ENCODE results near the gene FAM171A1.
"Not testable (repeated sequence)": the region's sequence is repeated elsewhere in the genome, so short reads cannot be mapped to it uniquely, and the experiment has no call there.

The FAM171A1 gene

DNA sequence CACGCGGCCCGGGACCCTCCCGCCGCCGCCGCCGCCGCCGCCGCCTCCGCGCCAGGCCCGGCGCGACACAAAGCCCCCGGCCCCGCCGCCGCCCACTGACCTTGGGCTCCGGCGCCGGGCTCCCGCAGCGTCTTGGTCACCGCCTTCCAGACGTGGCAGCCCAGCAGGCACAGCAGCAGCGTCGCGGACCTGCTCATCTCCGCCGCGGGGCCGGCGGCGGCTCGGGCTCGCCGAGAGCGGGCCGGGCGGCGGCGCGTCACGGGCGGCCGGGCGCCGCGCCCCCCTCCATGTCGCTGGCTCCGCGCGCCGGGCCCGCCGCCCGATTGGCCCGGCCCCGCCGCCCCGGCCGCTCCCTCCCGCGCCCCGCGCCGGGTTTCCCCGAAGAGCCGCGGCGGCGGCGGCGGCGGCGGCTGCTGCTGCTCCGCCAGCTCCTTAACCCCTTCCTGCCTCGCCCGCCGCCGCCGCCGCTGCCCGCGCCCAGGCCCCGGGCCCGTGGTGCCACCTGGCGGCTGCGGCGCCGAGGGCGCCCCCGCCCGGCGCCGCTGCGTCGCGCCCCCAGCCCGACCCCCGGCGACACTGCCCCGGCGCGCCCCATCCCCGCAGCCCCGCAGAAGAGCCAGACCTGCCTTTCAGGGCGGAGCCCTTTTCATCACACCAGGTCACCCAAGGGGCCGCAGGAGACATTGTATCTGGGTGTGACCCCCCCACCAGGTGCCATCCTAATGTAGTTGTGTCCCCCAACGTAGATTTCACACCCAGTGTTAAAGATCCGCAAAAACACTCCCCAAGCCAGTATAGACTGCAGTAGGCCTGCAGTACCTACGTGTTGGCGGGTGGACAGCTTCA is at the start of gene FAM171A1:
TSS of gene FAM171A1 (minus strand) at position 434 of the 846 bp plus-strand sequence. CDS start at position 197, 237 bp downstream.
- DNase-seq (ENCODE audit: low read depth in 4 of 4, low spot score in 1 of 4) = peak in 3 of 4 experiments; percentile 33 to 51 (median 35)

- no peak for DNase-seq (ENCODE audit: low read depth in 4 of 4, low spot score in 1 of 4)
Observed at GRCh38 chr10:15420858-15421257, 49.8 kb upstream of the FAM171A1 start.

- DNase-seq (ENCODE audit: low read depth in 4 of 4, low spot score in 1 of 4) = peak in 3 of 4 experiments; percentile 4 to 21 (median 7)
Observed at GRCh38 chr10:15419279-15419874, 48.3 kb upstream of the FAM171A1 start.

GRCh38 chr10:15416034-15416433 is 44.9 kb upstream of the FAM171A1 start:
- DNase-seq (ENCODE audit: low read depth in 4 of 4, low spot score in 1 of 4) = no peak

- no peak for DNase-seq (ENCODE audit: low read depth in 4 of 4, low spot score in 1 of 4)
Observed at GRCh38 chr10:15411010-15411409, 39.9 kb upstream of the FAM171A1 start.

DNA sequence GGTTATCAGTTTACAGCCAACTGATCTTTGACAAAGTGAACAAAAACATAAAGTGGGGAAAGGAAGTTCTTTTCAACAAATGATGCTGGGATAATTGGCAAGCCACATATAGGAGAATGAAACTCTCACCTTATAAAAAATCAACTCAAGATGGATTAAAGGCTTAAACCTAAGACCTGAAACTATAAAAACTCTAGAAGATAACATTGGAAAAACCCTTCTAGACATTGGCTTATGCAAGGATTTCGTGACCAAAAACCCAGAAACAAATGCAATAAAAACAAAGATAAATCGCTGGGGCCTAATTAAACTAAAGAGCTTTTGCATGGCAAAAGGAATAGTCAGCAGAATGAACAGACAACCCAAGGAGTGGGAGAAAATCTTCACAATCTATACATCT is 38.3 kb upstream of the FAM171A1 start:
- DNase-seq (ENCODE audit: low read depth in 4 of 4, low spot score in 1 of 4) = not testable (repeated sequence)

DNA sequence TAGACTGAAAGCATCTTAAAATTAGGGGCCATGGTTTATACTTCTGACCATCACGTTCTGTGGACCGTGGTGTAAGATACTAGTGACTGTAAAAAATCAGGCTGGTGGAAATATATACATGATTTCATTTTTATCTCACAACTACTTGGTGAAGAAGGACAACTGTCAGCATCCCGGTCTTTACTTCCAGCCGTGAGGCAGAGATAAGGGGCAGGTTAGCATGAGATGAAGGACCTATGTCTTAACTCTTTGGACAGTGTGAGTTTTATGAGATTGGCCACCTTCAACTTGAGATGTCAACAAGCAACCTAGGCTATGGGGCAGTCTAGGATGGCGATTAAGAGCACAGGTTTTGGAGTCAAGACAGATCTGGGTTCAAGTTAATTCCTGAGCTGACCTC is 37.5 kb upstream of the FAM171A1 start:
- DNase-seq (ENCODE audit: low read depth in 4 of 4, low spot score in 1 of 4) = no peak

- no peak for DNase-seq (ENCODE audit: low read depth in 4 of 4, low spot score in 1 of 4)
Observed at GRCh38 chr10:15405319-15405718, 34.2 kb upstream of the FAM171A1 start.

DNA sequence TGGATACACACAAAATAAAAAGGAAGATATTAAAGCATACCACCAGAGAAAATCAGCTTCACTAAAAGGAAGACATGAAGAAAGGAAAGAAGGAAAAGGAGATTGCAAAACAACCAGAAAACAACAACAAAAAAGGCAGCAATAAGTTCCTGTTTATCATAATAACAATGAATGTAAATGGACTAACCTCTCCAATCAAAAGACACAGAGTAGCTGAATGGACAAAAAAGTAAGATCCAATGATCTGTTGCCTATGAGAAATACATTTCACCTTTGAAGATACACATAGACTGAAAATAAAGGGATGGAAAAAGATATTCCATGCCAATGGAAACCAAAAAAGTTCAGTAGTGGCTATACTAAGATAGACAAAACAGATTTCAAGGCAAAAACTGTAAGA is 30.3 kb upstream of the FAM171A1 start:
- DNase-seq (ENCODE audit: low read depth in 4 of 4, low spot score in 1 of 4) = no peak

DNA sequence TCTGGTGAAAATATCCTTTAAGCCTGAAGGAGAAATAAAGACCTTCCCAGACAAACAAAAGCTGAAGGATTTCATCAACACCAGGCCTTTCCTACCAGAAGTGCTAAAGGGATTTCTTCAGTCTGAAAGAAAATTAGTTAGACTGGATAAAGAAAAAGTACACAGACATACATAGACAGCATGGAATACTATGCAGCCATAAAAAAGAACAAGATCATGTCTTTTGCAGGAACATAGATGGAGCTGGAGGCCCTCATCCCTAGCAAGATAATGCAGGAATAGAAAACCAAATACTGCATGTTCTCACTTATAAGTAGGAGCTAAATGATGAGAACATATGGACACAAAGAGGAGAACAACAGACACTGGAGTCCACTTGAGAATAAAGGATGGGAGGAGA is 29.4 kb upstream of the FAM171A1 start:
- DNase-seq (ENCODE audit: low read depth in 4 of 4, low spot score in 1 of 4) = not testable (repeated sequence)

GRCh38 chr10:15399060-15399661 is 28.1 kb upstream of the FAM171A1 start:
- no peak for DNase-seq (ENCODE audit: low read depth in 4 of 4, low spot score in 1 of 4)

- DNase-seq (ENCODE audit: low read depth in 4 of 4, low spot score in 1 of 4) = no peak
Observed at GRCh38 chr10:15395935-15396334, 24.8 kb upstream of the FAM171A1 start.

GRCh38 chr10:15393139-15393825 is 22.2 kb upstream of the FAM171A1 start:
- DNase-seq (ENCODE audit: low read depth in 4 of 4, low spot score in 1 of 4) = no peak

DNA sequence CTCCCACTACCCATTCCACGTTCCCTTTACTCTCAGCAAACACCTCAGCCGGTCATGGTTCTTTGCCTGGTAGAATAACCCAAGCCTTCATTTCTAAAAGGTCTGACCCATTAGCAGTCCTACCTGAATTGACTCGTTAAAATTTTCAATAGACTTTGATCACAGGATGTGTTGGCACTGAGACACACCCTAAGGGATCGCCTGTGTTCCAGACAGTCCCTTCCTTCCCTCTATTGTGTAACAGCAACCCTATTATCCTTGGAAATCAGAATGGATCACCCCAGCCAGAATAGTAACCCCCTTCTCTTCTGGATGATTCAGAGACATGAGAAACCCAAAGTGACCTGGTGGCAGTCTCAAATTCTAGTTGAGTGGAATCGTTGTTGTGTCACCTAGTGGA is 20.4 kb upstream of the FAM171A1 start:
- DNase-seq (ENCODE audit: low read depth in 4 of 4, low spot score in 1 of 4) = no peak

DNA sequence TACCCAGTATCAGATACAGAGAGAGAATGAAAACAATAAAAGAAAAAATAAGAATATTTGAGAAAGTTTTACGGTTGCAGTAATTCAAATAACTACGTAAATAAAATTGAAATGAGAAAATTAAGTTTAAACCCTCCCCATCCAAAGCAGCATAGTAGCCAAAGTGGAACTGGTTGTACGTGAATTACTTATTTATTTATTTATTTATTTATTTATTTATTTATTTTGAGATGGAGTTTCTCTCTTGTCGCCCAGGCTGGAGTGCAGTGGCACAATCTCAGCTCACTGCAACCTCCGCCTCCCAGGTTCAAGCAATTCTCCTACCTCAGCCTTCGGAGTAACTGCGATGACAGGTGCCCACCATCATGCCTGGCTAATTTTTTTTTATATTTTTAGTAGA is 17.1 kb upstream of the FAM171A1 start:
- not testable (repeated sequence) for DNase-seq (ENCODE audit: low read depth in 4 of 4, low spot score in 1 of 4)

DNA sequence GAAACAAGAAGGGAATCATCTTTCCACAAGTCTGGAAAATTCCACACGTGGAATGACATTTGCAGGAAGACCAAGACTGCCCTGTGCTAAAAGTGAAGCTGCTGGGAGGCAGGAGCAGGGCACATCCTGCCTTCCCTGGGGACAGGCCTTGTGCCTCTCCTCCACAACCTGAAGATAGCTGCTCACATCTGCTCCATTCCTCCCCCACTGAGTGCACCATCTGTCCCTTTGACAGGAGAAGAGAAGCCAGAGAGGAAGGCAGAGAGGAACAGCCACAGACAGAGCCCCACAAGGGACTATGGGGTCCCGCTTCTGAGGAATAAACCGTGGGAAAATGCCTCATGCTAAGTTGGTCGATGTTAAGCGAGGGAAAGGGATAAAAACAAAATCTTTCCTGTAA is 15.9 kb upstream of the FAM171A1 start:
- no peak for DNase-seq (ENCODE audit: low read depth in 4 of 4, low spot score in 1 of 4)

DNA sequence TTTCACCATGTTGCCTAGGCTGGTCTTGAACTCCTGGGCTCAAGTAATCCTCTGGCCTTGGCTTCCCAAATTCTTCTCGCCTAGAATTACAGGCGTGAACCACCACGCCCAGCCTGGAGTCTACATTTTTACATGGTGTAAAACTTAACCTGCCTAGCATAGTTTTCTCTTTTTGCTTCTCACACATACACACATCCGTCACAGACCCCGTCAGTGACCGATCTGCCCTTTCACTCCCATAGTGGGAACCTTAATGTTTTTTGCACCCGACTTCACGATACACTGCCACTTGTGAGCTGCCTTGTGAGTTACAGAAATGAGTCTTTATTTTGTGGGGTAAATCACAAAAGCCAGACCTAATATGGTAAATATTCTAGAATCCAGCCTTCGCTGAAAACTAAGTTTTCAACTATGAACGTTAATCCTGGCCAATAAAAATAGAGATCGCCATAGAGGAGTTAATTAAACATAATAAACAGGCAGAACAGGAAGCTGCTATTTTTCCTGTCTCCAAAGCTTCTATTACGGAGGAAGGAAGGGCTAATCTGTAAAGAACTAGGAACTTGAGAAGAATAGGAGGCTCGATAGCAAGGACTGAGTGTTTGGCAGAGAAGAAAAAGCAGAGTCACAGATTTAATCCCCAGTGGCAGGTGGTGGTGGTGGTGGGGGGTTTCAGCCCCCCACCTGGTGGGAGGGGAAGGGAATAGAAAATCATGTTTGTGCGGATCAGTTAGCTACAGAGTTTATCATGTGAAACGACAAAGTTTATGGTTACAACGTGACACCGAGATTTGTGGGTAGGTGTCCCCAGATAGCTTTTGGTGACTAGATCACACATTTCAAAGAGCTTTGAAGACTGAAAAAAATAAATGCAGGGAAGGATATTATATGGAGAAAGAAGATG is 14.7 kb upstream of the FAM171A1 start:
- DNase-seq (ENCODE audit: low read depth in 4 of 4, low spot score in 1 of 4) = no peak

- DNase-seq (ENCODE audit: low read depth in 4 of 4, low spot score in 1 of 4) = no peak
Observed at GRCh38 chr10:15381420-15381819, 10.3 kb upstream of the FAM171A1 start.

- DNase-seq (ENCODE audit: low read depth in 4 of 4, low spot score in 1 of 4) = no peak
Observed at GRCh38 chr10:15379078-15379477, 8.0 kb upstream of the FAM171A1 start.

DNA sequence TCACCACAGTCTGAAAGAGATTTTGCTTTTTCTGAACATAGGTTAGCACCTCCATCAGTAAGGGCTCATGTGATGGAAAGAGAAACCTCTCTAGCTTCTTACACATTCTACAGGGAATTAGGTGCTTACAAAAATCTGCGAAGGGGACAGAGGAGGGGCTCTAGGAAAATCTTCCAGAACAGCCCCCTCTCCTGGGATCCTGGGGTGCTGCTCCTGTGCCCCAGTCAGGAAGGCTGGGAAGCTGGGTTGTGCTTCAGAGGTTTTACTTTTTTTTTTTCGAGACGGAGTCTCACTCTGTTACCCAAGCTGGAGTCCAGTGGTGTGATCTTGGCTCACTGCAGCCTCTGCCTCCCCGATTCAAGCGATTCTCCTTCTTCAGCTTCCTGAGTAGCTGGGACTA is 7.5 kb upstream of the FAM171A1 start:
- no peak for DNase-seq (ENCODE audit: low read depth in 4 of 4, low spot score in 1 of 4)

- no peak for DNase-seq (ENCODE audit: low read depth in 4 of 4, low spot score in 1 of 4)
Observed at GRCh38 chr10:15374566-15374965, 3.5 kb upstream of the FAM171A1 start.

Data from stimulated activated CD4-positive, alpha-beta T cell treated with anti-CD3 and anti-CD28 coated beads, Interleukin-1b, Interleukin-23, amount 100 ng/mL, for 24 hours (primary cell).